Upper lobe of right lung (tissue), 1 donor: ENCODE data around the gene ALCAM. TPM values are rescaled to one million over a fixed set of nuclear protein-coding genes. Genes with fewer than 3 reads are reported as not detected.
A peak's percentile ranks its signal among the peaks of the same experiment; 100 is the strongest.

Experiments
- ATAC-seq: fragments of 200-7000 bp; cut with Tn5 transposase; one replicate; pipeline ENCODE4 v1.9.1; 2020; ENCODE audit warnings: mild to moderate bottlenecking, moderate library complexity
- DNase-seq: peaks from one replicate; pipeline ENCODE4 v3.0.0-alpha.2; 2020
- H3K27ac ChIP-seq: fragments of 200-600 bp; one replicate; pipeline ENCODE4 v1.8.0; 2022
- H3K27me3 ChIP-seq: fragments of 200-600 bp; one replicate; pipeline ENCODE4 v1.8.0; 2022; ENCODE audit warnings: mild to moderate bottlenecking
- H3K36me3 ChIP-seq: fragments of 200-600 bp; one replicate; pipeline ENCODE4 v1.8.0; 2022
- H3K4me1 ChIP-seq: fragments of 200-600 bp; one replicate; pipeline ENCODE4 v1.8.0; 2022
- H3K4me3 ChIP-seq: fragments of 200-600 bp; one replicate; pipeline ENCODE4 v1.8.0; 2022; ENCODE audit warnings: mild to moderate bottlenecking
- H3K9me3 ChIP-seq: fragments of 200-600 bp; one replicate; pipeline ENCODE4 v1.8.0; 2022
- CTCF ChIP-seq: fragments of 200-600 bp; IDR thresholded peaks from one replicate; pipeline ENCODE4 v1.8.0; 2022; ENCODE audit warnings: antibody characterized with exemption
- intact Hi-C: fragments of 100-400 bp; cut with DNase I; formaldehyde crosslinking; loops from one replicate; pipeline ENCODE4 v1.11.0; 2022
- long read RNA-seq: library from polyadenylated mRNA; unstranded; transcript quantifications from one replicate; pipeline ENCODE4 v2.0.0, GENCODE V29; 2021
- total RNA-seq: library from RNA; stranded (reverse); fragmentation: NEBNext Ultra II Directional; extraction: Animal tissue kit (Norgen Biotek cat#: 25700); gene quantifications from one replicate; pipeline ENCODE4 v1.2.1, GENCODE V29; 2021
- donor health status: DM: no; HTN: yes; CAD: no; lungs with severe emphysema.

Gene ALCAM
- 202 TPM for total RNA-seq
- long read RNA-seq, full-length matches to known transcripts, result 89 of 192 reads
- long read RNA-seq, partial matches to known transcripts, result 81 of 192 reads
- long read RNA-seq, other reads (novel, unspliced or antisense), result 22 of 192 reads

GRCh38 chr3:105366326-105367062 is at the start of gene ALCAM:
Gene ALCAM (plus strand): TSS chr3:105366909.
- H3K27ac ChIP-seq, result peak within 1 kb of the TSS; percentile 84
- peak; percentile 44 for TF ChIP-seq CTCF
- H3K4me3 ChIP-seq, result peak within 1 kb of the TSS; percentile 59
- no peaks in the 10 kb centered on the region for H3K36me3 ChIP-seq
- no peaks in the 10 kb centered on the region for H3K9me3 ChIP-seq
- peak; percentile 92 for ATAC-seq
- H3K4me1 ChIP-seq, result peaks cover 8% of the 10 kb centered on the region
- DNase-seq, result peak; percentile 99
- intact Hi-C loops, result no loop called here
- no peaks in the 10 kb centered on the region for H3K27me3 ChIP-seq

- no peaks in the 10 kb centered on the region for H3K9me3 ChIP-seq
- no peak for DNase-seq
- no peak for ATAC-seq
- H3K4me3 ChIP-seq, result no peak overlapping the region
- no peak overlapping the region for H3K27ac ChIP-seq
- H3K36me3 ChIP-seq, result no peaks in the 10 kb centered on the region
- intact Hi-C loops, result no loop called here
- H3K27me3 ChIP-seq, result no peaks in the 10 kb centered on the region
- TF ChIP-seq CTCF, result no peak
- H3K4me1 ChIP-seq, result no peaks in the 10 kb centered on the region
These were observed 48.9 kb upstream of the ALCAM start for GRCh38 chr3:105317841-105318240.

- H3K36me3 ChIP-seq, result no peaks in the 10 kb centered on the region
- TF ChIP-seq CTCF, result no peak
- H3K27ac ChIP-seq, result no peak overlapping the region
- H3K4me3 ChIP-seq, result no peak overlapping the region
- ATAC-seq (no peak), DNase-seq (no peak)
- H3K4me1 ChIP-seq, result no peaks in the 10 kb centered on the region
- H3K27me3 ChIP-seq, result no peaks in the 10 kb centered on the region
- intact Hi-C loops, result no loop called here
- H3K9me3 ChIP-seq, result no peaks in the 10 kb centered on the region
These were observed 44.0 kb upstream of the ALCAM start for GRCh38 chr3:105322570-105323273.

DNA sequence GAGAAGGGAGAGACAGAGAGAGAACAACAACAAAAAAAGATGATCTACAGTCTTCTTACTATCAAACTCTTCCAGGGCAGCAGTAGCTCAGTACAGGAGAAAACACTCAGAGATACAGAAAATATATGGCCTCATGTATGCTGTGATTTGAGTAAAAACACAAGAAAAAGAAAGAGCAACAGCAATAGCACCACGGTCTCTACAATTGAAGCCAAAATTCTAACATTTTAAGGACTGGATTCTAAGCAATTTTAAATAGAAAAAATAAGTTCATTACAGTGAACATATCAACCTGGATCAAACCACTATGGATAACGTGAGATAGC is 43.5 kb upstream of the ALCAM start:
- DNase-seq, result no peak
- no peaks in the 10 kb centered on the region for H3K36me3 ChIP-seq
- intact Hi-C loops, result no loop called here
- no peak overlapping the region for H3K27ac ChIP-seq
- TF ChIP-seq CTCF, result no peak
- H3K4me1 ChIP-seq, result no peaks in the 10 kb centered on the region
- H3K4me3 ChIP-seq, result no peak overlapping the region
- H3K9me3 ChIP-seq, result no peaks in the 10 kb centered on the region
- H3K27me3 ChIP-seq, result no peaks in the 10 kb centered on the region
- no peak for ATAC-seq

GRCh38 chr3:105324951-105325350 is 41.8 kb upstream of the ALCAM start:
- no peaks in the 10 kb centered on the region for H3K36me3 ChIP-seq
- TF ChIP-seq CTCF, result no peak
- no peak for ATAC-seq
- no peak for DNase-seq
- no peaks in the 10 kb centered on the region for H3K4me1 ChIP-seq
- H3K27me3 ChIP-seq, result no peaks in the 10 kb centered on the region
- no peaks in the 10 kb centered on the region for H3K9me3 ChIP-seq
- H3K27ac ChIP-seq, result no peak overlapping the region
- intact Hi-C loops, result no loop called here
- no peak overlapping the region for H3K4me3 ChIP-seq
